Naive B cell (primary cell): ENCODE results near the gene SFTPB. TPM values are rescaled to one million over a fixed set of nuclear protein-coding genes. Genes with fewer than 3 reads are reported as not detected.
A peak's percentile ranks its signal among the peaks of the same experiment; 100 is the strongest.
"Not testable (repeated sequence)": the region's sequence is repeated elsewhere in the genome, so short reads cannot be mapped to it uniquely, and the experiment has no call there.

ENCODE experiments used
- ATAC-seq, 2 donors: fragments of 150-1000 bp; cut with Tn5 transposase; 2 replicates each; pipeline ENCODE4 v1.10.0; 2021; ENCODE audit warnings: low read depth in 2 of 2, mild to moderate bottlenecking in 2 of 2, moderate library complexity in 2 of 2
- DNase-seq: peaks from one replicate; pipeline ENCODE4 v3.0.0; 2022
- H3K27ac Mint-ChIP-seq, 6 donors: one replicate each; pipeline ENCODE4 v1.8.0; 2020 to 2022; ENCODE audit warnings: mild to moderate bottlenecking in 6 of 6, mixed read lengths in 6 of 6, moderate library complexity in 5 of 6, inconsistent platforms in 2 of 6
- H3K27me3 Mint-ChIP-seq, 3 donors: one replicate each; pipeline ENCODE4 v1.8.0; 2021 to 2022; ENCODE audit warnings: mixed read lengths in 3 of 3, mild to moderate bottlenecking in 1 of 3
- H3K36me3 Mint-ChIP-seq, 2 donors: one replicate each; pipeline ENCODE4 v1.8.0; 2020 to 2022; ENCODE audit warnings: mixed read lengths in 2 of 2, inconsistent platforms in 1 of 2, mild to moderate bottlenecking in 1 of 2
- H3K4me1 Mint-ChIP-seq, 3 donors: one replicate each; pipeline ENCODE4 v1.8.0; 2020 to 2022; ENCODE audit warnings: mixed read lengths in 3 of 3, inconsistent platforms in 1 of 3, mild to moderate bottlenecking in 1 of 3, moderate library complexity in 1 of 3
- H3K4me3 Mint-ChIP-seq, 8 donors: one replicate each; pipeline ENCODE4 v1.8.0; 2020 to 2022; ENCODE audit warnings: mild to moderate bottlenecking in 8 of 8, mixed read lengths in 8 of 8, moderate library complexity in 8 of 8, inconsistent platforms in 2 of 8
- H3K9me3 Mint-ChIP-seq, 7 donors: one replicate each; pipeline ENCODE4 v1.8.0; 2020 to 2022; ENCODE audit warnings: mixed read lengths in 7 of 7, mild to moderate bottlenecking in 5 of 7, inconsistent platforms in 2 of 7, moderate library complexity in 1 of 7
- polyA plus RNA-seq, 6 donors: library from polyadenylated mRNA; unstranded; fragments of 300-500 nt; fragmentation: Illumina TruSeq; gene quantifications; one replicate each; pipeline ENCODE4 v1.2.3, GENCODE V29; 2021; ENCODE audit warnings: low read depth in 6 of 6

The SFTPB gene
- polyA plus RNA-seq, 6 donors from 2014 or later, result not detected

DNA sequence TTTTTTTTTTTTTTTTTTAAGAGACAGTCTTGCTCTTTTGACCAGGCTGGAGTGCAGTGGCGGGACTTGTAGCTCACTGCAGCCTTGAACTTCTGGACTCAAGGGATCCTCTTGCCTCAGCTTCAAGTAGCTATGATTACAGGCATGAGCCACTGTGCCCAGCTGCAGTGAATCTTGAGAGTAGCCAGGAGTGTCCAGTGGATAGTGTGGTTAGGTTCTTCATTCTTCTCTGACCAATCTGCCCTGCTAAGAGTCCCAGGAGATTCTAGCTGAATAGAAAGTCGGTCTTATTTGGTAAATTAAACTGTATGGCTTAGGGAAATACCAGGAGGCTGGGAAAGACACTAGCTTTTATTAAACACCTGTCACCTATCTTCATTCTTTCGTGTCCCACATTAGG lies 36.7 kb downstream of the SFTPB start:
- Mint-ChIP-seq H3K4me3 (no peak overlapping the region), H3K36me3 (peaks cover 7 to 29% of the 10 kb centered on the region in 2 donors), H3K4me1 (peaks cover 7 to 22% (median 19%) of the 10 kb centered on the region in 3 donors), H3K27ac (no peak overlapping the region), H3K9me3 (no peaks in the 10 kb centered on the region), H3K27me3 (no peaks in the 10 kb centered on the region)
- DNase-seq (no peak), ATAC-seq (no peak)

- no peak for DNase-seq
- Mint-ChIP-seq H3K9me3 (no peaks in the 10 kb centered on the region), H3K4me3 (peak overlapping the region in 1 of 8 donors; percentile 39), H3K4me1 (peaks cover 4 to 19% (median 12%) of the 10 kb centered on the region in 3 donors), H3K27me3 (no peaks in the 10 kb centered on the region), H3K27ac (peak overlapping the region in 5 of 6 donors; percentile 6 to 91 (median 82)), H3K36me3 (peaks cover 14 to 20% of the 10 kb centered on the region in 2 donors)
- peak; percentile 69 to 90 for ATAC-seq
Observed at GRCh38 chr2:85628658-85629057, 39.3 kb downstream of the SFTPB start.

- ATAC-seq, result no peak
Observed at GRCh38 chr2:85623991-85624390, 44.0 kb downstream of the SFTPB start.

GRCh38 chr2:85621338-85621737 lies 46.7 kb downstream of the SFTPB start:
- no peak for ATAC-seq
- peaks cover 8 to 21% of the 10 kb centered on the region in 2 donors for H3K36me3 Mint-ChIP-seq
- H3K4me3 Mint-ChIP-seq, result no peak overlapping the region
- no peaks in the 10 kb centered on the region for H3K27me3 Mint-ChIP-seq
- no peak overlapping the region for H3K27ac Mint-ChIP-seq
- H3K4me1 Mint-ChIP-seq, result peaks cover 8 to 24% (median 12%) of the 10 kb centered on the region in 3 donors
- H3K9me3 Mint-ChIP-seq, result no peaks in the 10 kb centered on the region
- DNase-seq, result no peak

More at GRCh38 chr2:85623991-85624390, 44.0 kb downstream of the SFTPB start:
- H3K27me3 Mint-ChIP-seq, result no peaks in the 10 kb centered on the region
- peaks cover 6 to 13% (median 6%) of the 10 kb centered on the region in 3 donors for H3K4me1 Mint-ChIP-seq
- H3K36me3 Mint-ChIP-seq, result peaks cover 8 to 21% of the 10 kb centered on the region in 2 donors
- no peak overlapping the region for H3K27ac Mint-ChIP-seq
- H3K9me3 Mint-ChIP-seq, result no peaks in the 10 kb centered on the region
- DNase-seq, result no peak
- H3K4me3 Mint-ChIP-seq, result no peak overlapping the region

DNA sequence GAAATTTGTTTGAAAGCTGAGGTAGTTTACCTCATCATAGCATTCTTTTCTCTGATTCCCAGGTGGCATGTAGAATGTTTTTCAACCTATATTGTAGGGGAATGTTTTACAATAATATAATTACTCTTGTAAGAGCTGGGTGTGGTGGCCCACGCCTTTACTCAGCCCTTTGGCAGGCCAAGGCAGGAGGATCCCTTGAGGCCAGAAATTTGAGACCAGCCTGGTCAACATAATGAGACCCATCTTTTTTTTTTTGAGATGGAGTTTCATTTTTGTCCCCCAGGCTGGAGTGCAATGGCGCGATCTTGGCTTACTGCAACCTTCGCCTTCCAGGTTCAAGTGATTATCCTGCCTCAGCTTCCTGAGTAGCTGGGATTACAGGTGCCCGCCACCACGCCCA lies 48.4 kb downstream of the SFTPB start:
- ATAC-seq (no peak), DNase-seq (no peak)
- no peaks in the 10 kb centered on the region for H3K27me3 Mint-ChIP-seq
- H3K4me1 Mint-ChIP-seq, result peaks cover 12 to 32% (median 14%) of the 10 kb centered on the region in 3 donors
- no peak overlapping the region for H3K4me3 Mint-ChIP-seq
- H3K27ac Mint-ChIP-seq, result no peak overlapping the region
- H3K36me3 Mint-ChIP-seq, result peaks cover 0 to 14% of the 10 kb centered on the region in 2 donors
- no peaks in the 10 kb centered on the region for H3K9me3 Mint-ChIP-seq

DNA sequence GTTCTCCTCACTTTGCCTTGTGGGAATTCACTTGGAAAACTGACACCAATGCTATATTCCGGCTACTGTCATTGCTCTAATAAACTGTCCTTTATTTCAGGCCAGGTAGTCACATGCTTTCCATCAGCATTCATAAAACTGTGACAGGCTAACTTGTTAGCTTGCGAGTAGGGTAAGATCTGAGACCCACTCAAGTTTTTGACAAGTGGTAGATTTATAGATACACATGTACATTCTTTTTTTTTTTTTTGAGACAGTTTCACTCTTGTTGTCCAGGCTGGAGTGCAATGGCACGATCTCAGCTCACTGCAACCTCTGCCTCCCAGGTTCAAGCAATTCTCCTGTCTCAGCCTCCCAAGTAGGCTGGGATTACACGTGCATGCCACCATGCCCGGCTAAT lies 50.3 kb downstream of the SFTPB start:
- not testable (repeated sequence) for ATAC-seq, H3K9me3 Mint-ChIP-seq, H3K36me3 Mint-ChIP-seq, H3K27me3 Mint-ChIP-seq, DNase-seq
- Mint-ChIP-seq H3K4me1 (peaks cover 9 to 32% (median 14%) of the 10 kb centered on the region in 3 donors), H3K4me3 (peak overlapping the region in 6 of 8 donors; percentile 94 to 99 (median 97)), H3K27ac (peak overlapping the region in 2 of 6 donors; percentile 11 to 63)

GRCh38 chr2:85615413-85615728 lies 52.6 kb downstream of the SFTPB start:
- Mint-ChIP-seq H3K9me3 (no peaks in the 10 kb centered on the region), H3K4me1 (peaks cover 14 to 48% (median 20%) of the 10 kb centered on the region in 3 donors), H3K36me3 (no peaks in the 10 kb centered on the region), H3K4me3 (peak overlapping the region in 7 of 8 donors; percentile 42 to 99 (median 97)), H3K27ac (peak overlapping the region in 3 of 6 donors; percentile 54 to 94 (median 92)), H3K27me3 (no peaks in the 10 kb centered on the region)
- ATAC-seq (no peak), DNase-seq (no peak)

- H3K27me3 Mint-ChIP-seq, DNase-seq, H3K9me3 Mint-ChIP-seq, ATAC-seq, H3K36me3 Mint-ChIP-seq: not testable (repeated sequence)
- peaks cover 17 to 54% (median 25%) of the 10 kb centered on the region in 3 donors for H3K4me1 Mint-ChIP-seq
- H3K27ac Mint-ChIP-seq, result peak overlapping the region in 1 of 6 donors; percentile 59
- peak overlapping the region in 1 of 8 donors; percentile 97 for H3K4me3 Mint-ChIP-seq
Observed at GRCh38 chr2:85614757-85615156, 53.2 kb downstream of the SFTPB start.

DNA sequence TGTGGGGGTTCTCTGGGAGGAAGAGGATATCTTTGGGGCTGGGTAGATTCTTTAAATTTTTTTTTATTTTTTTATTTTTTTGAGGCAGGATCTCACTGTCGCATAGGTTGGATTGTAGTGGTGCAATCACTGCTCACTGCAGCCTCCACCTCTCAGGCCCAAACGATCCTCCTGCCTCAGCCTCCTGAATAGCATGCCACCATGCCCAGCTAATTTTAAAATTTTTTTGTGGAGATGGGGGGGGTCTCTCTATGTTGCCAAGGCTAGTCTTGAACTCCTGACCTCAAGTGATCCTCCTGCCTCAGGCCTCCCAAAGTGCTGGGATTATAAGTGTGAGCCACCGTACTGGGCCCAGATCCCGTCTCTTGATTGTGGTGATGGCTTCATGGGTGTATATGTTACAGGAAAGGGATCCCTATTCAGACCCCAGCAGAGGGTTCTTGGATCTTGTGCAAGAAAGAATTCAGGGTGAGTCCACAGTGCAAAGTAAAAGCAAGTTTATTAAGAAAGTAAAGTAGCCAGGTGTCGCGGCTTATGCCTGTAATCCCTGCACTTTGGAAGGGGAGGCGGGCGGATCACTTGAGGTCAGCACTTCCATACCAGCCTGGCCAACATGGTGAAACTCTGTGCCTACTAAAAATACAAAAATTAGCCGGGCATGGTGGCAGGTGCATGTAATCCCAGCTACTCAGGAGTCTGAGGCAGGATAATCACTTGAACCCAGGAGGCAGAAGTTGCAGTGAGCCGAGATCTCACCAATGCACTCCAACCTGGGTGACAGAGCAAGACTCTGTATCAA lies 54.1 kb downstream of the SFTPB start:
- Mint-ChIP-seq H3K4me1 (peaks cover 19 to 59% (median 30%) of the 10 kb centered on the region in 3 donors), H3K27me3 (no peaks in the 10 kb centered on the region), H3K9me3 (no peaks in the 10 kb centered on the region), H3K27ac (peak overlapping the region in 1 of 6 donors; percentile 62), H3K4me3 (peak overlapping the region in 5 of 8 donors; percentile 10 to 97 (median 50)), H3K36me3 (no peaks in the 10 kb centered on the region)
- ATAC-seq (no peak), DNase-seq (no peak)

- H3K27ac Mint-ChIP-seq, result peak within 1 kb of the TSS; percentile 88 to 96 (median 94)
- H3K4me3 Mint-ChIP-seq, result peak within 1 kb of the TSS; percentile 89 to 99 (median 97)
- peak; percentile 87 for DNase-seq
Observed at GRCh38 chr2:85611705-85612587, 56.1 kb downstream of the SFTPB start, which contains the start of gene C2orf68. C2orf68 (minus strand) TSS chr2:85612066; CDS start chr2:85611984, 82 bp downstream.

GRCh38 chr2:85611217-85611704 lies 56.7 kb downstream of the SFTPB start:
- ATAC-seq, result peak in 1 of 2 donors; percentile 2
- Mint-ChIP-seq H3K4me3 (peak overlapping the region; percentile 89 to 99 (median 97)), H3K4me1 (peaks cover 18 to 59% (median 37%) of the 10 kb centered on the region in 3 donors), H3K27me3 (no peaks in the 10 kb centered on the region), H3K36me3 (no peaks in the 10 kb centered on the region), H3K9me3 (no peaks in the 10 kb centered on the region), H3K27ac (peak overlapping the region; percentile 88 to 96 (median 92))
- no peak for DNase-seq

More at GRCh38 chr2:85611705-85612587, 56.1 kb downstream of the SFTPB start, which contains the start of gene C2orf68:
- H3K9me3 Mint-ChIP-seq, result no peaks in the 10 kb centered on the region
- ATAC-seq, result peak; percentile 74 to 75
- H3K27me3 Mint-ChIP-seq, result no peaks in the 10 kb centered on the region
- peaks cover 18 to 57% (median 35%) of the 10 kb centered on the region in 3 donors for H3K4me1 Mint-ChIP-seq
- H3K36me3 Mint-ChIP-seq, result no peaks in the 10 kb centered on the region
